Measurements from ENCODE around the gene HSPA12B.

Gene HSPA12B

DNA sequence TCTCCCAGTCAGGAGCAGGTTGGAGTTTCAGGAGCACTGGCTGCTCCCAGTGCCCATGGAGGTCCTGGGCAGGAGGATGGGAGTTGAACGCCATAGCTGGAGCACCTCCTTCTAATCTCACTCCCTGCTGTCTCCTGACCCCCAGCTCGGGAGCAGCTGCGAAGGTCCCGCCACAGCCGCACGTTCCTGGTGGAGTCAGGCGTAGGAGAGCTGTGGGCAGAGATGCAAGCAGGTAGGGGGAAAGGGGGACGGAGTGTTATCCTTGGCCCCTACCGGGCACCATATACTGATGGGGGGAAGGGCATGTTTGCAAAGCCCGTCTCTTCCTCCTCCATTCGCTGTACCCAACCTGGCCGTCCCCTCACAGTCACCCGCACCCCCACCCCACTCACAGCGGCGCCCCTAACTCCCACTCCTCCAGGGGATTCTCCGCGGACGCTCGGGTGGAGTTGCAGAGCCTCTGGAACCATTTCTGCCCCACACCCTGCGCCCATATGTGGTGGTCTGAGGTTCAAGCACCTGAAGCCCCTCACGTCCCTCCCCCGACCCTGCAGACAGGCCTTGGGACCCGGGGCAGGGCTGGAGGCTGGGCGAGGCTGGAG is 16.7 kb downstream of the HSPA12B start:
- no peak for DNase-seq

DNA sequence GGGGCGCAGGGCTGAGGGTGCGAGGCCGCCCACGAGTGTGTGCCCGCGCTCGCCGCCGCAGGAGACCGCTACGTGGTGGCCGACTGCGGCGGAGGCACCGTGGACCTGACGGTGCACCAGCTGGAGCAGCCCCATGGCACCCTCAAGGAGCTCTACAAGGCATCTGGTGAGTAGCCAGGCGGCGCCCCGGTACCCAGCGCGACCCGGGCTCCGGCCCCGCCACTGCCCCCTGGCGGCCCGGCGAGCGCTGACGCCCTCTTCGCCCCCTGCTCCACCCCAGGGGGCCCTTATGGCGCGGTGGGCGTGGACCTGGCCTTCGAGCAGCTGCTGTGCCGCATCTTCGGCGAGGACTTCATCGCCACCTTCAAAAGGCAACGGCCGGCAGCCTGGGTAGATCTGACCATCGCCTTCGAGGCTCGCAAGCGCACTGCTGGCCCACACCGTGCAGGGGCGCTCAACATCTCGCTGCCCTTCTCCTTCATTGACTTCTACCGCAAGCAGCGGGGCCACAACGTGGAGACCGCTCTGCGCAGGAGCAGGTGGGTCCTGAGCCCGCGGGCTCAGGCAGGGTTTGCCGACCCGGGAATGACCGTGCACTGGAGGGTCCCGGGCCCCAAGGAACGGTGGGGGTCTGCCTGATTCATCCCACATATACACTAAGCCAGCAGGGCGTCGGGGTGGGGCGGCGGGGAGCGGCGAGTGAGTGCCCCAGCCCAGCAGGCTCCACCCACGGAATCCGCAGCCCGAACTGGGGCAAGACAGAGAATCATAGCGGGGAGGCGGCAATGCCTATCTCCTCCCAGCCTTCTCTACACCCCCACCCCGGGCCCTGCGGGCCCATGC is 17.4 kb downstream of the HSPA12B start:
- peak; percentile 21 to 24 for DNase-seq

DNA sequence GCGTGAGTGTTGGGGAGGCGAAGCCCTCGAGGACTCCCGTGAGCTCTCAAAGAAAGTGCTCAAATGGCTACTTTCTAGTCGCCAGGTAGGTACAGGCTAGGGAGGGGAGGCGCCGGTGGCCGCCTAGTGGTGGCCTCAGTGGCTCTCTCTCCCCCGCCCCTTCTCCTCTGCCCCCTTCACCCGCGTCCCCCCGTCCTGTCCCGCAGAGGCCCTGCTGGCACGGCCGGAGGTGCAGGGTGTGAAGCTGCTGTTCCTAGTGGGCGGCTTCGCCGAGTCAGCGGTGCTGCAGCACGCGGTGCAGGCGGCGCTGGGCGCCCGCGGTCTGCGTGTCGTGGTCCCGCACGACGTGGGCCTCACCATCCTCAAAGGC is 18.8 kb downstream of the HSPA12B start:
- no peak for DNase-seq

DNA sequence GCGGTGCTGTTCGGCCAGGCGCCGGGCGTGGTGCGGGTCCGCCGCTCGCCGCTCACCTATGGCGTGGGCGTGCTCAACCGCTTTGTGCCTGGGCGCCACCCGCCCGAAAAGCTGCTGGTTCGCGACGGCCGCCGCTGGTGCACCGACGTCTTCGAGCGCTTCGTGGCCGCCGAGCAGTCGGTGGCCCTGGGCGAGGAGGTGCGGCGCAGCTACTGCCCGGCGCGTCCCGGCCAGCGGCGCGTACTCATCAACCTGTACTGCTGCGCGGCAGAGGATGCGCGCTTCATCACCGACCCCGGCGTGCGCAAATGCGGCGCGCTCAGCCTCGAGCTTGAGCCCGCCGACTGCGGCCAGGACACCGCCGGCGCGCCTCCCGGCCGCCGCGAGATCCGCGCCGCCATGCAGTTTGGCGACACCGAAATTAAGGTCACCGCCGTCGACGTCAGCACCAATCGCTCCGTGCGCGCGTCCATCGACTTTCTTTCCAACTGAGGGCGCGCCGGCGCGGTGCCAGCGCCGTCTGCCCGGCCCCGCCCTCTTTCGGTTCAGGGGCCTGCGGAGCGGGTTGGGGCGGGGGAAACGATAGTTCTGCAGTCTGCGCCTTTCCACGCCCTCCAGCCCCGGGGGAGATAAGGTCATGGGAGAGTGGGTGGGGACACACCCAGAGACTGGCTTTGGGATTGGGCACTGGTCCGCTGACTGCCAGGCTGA is 19.3 kb downstream of the HSPA12B start:
- peak; percentile 78 to 83 for DNase-seq

DNA sequence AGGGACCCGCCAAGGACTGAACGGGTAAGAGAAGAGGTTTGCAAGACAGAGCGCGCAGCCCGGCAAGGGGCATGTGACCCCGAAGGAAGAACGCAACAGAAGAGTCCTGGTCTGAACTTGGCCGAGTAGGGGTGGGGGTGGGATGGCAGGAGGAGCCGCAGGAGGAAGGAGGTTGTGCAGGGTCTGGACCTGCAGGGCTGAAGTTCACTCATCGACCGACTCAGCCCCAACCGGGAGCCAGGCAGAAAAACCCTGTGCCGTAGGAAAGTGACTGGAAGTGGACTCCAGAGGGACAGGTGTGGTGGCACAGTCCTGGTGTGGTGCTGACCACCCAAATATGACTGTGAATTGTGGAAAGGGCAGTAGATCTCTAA is 19.9 kb downstream of the HSPA12B start:
- DNase-seq: no peak

DNA sequence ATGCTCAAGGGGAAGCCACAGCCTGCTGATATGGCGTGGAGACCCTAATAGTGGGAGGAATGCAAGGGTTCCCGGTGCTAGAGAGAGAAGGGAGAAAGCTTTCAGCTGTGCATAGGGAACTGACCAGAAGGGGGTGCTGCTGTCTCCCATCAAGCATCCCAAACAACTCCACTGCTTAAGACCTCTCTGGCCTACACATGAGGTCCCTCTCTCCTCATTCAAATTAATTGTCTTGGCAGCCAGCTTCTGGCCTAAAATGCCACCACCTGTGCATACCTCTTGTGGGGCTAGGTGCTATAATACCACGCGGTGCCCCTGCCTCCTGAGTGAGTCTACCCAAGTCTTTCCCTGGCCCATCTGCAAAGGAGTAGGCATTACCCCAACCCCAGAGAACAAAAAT is 20.6 kb downstream of the HSPA12B start:
- peak; percentile 74 to 79 for DNase-seq

DNA sequence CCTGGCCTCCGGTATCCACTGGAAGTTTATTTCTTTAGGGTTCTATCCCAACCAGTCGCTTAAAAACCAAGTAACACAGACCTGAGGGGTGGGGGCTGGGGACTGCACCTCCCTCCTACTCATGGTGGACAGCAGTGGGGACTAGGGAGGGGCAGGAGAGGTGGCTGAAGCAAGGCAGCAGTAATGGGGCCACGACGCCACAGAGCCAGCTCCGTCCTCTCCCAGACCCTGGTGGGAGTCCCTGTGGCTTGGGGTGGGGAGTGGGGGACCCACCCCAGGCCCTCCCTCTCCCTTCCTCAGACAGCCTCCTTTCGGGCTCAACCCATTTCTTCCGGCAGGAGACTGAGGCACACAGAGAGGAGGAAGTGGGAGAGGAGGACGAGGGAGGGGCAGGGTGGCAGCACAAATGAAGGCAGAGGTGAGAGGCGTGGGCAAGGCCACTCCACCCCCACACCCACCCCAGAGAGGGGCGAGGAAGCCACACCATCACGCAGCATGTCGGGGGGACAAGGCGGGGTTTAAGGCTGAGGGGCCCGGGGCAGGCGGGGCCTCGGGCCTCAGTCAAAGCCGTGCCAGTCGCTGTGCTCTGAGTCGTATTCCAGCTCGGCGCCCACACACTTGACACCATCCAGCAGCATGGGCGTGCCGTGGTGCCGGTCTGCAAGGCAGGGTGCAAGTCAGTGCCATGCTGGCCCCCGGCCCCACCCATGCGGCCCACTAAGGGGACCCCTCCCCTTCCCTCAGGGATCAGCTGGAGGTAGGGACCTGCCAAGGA is 21.2 kb downstream of the HSPA12B start:
- no peak for DNase-seq

DNA sequence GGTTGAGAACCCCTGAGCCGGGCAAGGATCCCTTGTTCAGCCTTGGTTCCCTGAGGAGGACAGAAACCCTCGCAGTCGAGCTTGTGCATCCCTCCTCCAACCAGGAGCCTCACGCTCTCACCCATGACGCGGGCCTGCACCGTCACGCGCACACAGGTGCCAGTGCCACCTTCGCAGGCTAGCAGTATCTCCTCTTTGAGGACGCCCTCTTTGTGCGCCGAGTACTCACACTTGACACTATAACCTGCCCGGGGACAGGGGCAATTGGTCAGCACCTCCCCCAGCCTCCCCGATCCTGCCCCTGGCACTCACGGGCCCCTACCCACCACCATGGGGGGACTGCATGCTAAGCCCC is 21.8 kb downstream of the HSPA12B start:
- DNase-seq: no peak

DNA sequence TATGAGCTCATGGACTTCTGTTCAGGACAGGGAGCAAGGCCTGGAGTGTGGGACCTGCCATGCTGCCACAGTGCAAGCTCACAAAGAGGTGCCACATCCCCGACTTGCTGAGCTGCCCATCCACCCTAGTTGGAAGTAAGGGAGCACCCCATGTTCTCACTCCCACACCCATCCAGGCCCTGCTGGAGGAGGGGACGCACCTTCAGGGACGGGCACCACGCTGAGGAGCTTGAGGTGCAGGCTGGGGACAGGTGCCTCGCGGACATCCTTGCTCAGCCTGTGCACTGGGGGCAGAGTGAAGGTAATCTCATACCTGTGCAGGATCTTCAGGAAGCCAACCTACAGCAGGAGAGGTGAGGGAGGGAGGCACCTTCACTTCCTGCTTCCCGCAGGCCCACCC is 22.8 kb downstream of the HSPA12B start:
- no peak for DNase-seq

DNA sequence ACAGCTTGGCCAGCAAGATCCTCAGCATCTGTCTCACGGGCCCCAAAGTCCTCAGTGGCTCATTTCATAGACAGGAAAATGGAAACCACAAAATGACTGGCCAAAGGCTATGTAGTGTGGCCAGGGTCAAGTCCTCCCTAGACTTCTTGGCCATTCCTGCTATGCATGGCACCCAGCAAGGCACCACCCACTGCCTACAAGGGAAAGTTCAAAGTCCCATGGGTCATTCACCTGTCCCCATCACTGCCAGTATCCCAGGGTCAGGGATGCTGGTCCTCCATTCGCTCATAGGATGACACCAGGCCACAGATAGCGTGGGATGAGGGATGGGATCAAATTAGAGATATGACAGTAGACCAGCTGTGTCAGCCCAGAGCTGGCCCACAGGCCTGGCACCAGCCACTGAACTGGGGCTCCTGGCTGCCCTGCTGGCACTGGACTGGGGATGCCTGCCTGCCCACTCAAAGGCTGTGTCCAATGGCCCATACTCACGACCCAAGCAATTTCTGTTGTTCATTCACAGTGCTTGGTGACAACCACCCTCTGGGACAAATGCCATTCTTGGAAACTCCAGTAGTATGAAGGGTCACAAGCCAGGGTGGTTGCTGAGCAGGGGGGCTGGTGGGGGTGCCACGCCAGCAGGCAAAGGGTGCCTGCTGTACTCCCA is 23.5 kb downstream of the HSPA12B start:
- no peak for DNase-seq

DNA sequence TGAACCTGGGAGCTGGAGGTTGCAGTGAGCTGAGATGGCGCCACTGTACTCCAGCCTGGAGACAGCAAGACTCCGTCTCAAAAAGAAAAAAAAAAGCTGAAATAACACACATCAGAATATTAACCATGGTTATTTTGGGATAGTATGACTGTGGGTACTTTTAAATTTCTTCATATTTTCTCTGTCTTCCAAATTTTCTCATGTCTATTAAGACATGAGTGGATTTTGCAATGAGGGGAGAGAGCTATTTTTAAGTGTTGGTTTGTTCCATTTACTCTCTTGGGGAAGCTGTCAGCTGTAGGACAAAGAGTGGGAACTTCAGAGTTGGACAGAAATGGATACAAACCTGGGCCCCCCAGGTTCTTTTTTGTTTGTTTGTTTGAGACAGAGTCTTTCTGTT is 24.8 kb downstream of the HSPA12B start:
- DNase-seq: peak; percentile 65 to 85

DNA sequence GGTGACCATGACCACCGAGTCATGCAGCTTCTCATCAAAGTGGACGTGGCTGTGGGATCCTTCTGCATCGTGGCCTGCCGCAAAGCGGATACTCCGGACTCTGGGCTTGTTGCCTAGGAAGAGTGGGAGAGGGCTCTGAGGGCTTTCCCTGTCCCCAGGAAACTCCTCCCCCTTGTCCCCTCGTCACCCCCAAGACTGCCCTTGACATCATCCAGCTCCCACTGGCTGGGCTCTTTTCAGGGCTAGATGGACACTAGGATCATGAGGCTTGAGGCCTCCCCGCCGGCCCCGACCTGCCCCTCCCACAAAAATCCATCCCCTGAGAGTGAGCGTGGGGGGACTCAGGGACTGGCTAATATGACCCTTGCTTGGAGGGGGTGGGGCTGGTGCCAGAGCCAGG is 26.1 kb downstream of the HSPA12B start:
- DNase-seq: no peak

DNA sequence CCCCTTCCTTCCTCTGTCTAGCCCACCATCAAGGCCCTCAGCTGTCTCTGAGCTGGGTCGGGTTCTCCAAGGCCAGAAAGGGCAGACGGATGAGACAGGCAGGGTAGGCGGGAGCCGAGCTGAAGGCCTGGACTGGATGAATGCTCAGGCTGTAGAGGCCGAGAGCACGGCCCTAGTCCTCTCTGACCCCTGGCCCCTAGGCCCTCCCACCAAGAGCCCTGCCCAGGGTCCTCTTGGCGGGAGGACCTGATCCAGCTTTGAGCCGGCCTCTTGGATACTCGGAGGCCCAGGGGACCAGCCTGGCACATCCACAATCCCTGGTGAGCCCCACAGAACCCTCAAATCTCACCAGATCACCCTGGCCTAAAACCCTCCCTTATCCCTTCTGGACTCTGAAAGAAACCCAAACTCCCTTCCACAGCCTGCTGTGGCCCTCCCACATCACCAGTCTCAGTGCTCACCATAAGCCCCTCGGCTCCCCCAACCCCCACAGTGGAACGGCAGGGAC is 26.9 kb downstream of the HSPA12B start:
- DNase-seq: no peak

DNA sequence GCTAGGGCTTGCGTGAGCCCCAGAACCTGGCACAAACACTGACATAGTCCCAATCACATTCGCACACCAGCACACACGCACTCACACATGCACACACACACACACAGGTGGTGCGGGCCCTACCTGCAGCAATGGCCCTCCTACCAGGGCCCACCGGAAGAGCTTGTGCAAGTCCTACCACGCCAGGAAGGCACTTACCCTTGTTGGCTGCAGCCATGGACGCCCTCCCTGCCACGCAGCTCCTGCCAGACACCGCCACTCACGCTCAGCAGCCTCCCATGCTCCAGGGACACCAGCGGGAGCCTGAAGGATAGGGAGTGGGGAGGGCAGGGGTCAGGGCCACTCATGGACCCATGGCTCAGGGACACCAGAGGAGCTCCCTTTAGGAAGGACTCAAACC is 27.4 kb downstream of the HSPA12B start:
- DNase-seq: no peak

DNA sequence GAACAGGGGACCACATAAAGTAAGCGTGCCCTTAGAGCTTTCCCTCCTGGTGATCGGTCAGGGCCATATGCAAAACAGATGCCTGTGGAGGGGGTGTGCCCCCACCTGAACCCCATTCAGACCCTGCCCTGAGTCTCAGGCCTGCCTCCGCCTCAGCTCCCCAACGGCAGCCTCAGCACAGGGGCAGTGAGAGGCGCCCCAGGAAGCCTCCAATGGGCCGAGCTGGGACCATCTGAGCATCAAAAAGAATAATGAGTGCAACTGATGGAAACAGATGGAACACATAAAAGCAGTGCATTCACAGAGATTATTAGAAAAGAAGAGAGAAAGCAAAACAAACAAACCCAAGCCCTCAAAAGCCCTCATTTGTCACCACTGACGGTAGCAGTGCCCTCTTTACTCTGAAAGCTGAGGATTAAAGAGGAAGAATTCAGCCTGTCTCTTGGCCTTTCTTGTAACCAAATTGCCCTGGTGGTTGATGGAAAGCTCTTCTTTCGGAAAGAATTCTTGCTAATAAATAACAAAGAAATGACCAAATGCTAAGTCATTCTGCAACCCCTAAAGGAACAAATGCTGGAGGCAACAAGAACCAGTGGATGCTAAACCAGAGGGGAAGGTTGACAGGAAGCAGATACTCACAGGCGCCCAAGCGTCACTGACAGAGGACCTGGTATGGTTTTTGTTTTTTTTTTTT is 28.3 kb downstream of the HSPA12B start:
- no peak for DNase-seq

DNA sequence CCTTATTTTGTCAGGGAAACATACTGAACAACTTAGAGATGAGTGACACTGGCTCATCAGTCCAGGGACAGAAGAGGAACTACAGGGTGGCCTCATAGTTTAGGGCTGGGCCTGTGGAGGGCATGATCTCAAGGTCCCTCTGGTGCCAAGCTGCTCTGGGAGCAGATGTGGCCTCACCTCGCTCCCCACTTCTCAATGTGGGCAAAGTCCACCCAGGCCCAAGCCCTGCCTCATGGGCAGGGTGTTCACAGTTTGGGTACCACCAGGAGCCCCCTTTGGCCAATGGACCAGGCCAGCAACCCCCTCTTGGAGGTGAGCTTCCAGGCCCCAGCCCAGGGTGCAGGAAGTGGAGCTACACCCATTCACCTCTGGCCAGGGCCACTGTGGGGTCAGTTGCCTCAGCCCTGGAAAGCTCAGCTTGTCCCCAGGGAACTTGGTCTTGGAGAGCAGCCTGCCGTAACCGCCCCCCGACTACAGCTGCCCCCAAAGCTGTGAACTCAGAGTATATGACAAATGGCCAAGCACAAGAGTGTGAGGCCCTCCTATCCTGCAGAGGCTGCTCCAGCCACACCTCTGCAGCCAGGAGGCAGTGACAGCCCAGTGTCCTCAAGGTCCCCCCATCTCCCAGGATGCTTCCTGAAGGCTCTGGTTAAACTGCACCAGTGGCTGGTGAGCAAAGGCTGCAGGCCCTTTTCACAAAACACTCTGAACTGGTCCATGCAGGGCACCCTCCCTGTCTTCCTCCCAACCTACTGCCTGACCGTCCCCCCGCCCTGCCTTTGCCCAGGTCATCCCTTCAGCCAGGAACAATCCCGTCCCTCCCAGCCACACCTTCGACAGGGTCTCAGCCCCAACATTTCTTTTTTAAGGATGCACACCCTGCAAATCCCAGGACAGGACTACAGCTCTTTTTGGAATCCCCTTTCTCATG is 31.5 kb downstream of the HSPA12B start:
- peak; percentile 86 to 87 for DNase-seq

DNA sequence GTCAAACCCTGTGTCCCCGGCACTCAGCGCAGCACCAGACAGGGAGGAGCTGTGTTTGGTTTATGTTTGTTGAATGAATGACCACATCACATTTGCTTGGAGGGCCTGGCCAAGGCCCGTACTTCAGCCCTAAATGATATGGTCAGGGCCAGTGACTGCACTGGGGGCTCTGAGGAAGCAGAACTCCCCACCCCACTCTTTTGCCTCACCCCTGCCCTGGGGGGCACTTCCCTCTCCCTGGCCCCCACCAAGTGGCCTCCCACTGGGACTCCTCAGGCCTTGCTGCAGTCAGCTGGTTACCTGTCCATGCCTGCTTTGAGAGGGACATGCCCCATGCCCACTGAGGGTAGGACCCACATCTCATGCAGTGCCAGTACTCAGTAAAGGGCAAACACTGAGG is 32.2 kb downstream of the HSPA12B start:
- DNase-seq: no peak

DNA sequence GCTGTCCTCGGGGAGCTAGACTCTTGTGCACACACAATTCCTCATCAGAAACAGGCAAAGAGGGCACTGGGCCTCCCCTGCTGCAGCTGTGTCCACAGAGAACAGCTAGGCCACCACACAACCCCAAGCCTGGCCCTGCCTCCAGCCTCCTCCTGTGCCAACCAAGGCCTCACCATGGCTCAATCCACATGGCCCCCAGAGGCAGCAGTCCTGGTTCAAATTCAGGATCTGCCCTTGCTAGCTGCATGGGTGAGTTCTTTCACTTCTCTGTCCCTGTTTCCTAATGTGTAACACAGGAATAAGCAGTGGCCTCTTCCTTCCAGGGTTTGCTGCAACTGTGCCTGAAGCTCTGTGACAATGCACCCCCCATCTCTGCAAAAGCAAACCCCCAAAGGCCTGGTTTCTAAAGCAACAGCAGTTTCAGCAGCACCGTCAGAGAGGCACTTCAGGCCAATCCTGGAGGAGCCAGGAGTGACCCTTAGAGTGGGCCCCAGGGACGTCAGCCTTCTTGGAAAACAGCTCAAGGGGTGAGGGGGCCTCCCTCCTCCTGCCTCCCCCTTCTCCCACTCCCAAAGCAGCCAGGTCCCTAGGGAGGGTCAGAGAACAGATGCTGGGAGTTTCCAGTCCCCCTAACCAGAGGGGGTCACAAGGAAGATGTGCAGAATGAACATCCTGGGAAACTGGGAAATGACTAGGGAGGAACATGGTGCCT is 32.8 kb downstream of the HSPA12B start:
- DNase-seq: peak; percentile 55 to 61

DNA sequence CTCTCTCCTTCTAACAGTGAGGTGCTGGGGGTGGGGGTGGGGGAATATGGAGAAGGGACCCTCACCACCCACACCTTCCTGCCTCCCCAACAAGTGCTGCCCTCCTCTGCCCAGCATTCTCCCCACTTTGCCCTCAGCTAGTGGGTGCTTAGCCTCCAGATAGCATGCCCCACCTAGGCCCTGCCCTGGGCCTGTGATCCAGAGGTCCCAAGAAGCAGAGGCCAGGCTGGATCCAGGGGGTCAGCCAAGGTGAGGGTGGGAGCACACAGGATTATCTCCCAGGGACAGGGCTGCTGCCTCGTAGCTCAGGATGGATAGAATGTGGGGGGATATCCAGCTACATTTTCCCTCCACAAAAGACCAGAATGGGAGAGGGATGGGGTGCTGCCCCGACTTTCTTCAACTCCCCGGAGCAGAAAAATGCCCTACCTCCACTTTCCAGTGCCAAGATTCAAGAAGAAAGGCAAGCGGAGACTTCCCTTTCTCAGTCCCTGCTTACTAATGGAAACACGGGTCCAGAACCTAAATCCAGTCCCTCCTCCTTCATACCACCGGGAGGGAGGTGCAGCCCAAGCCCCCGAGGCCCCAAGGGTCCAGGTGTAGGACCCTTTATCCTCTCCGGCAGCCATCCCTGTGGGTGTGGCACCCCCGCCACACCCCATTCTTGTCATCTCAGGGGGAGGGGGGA is 34.1 kb downstream of the HSPA12B start:
- DNase-seq: no peak

DNA sequence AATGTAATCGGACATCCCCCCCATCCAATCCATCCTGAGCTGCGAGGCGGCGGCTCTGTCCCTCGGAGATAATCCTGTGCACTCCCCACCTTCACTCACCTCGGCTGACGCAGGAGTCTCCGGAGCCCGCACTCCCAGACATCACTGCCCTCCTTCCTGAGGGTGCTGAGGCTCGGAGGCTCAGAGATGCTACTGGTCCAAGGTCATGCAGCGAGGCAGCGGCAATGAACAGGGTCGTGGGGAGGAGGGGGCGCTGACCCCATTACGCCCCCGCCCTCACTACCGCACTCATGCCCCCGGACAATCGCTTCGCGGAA is 34.6 kb downstream of the HSPA12B start:
- DNase-seq: no peak
